HEK293T (cell line): ENCODE results near the gene ACOD1.
A peak's percentile ranks its signal among the peaks of the same experiment; 100 is the strongest.

ENCODE experiments used
- CTCF ChIA-PET: fragments of 350-600 bp; formaldehyde crosslinking; extraction: SDS; loops from one replicate; lab custom pipeline; 2021; ENCODE audit warnings: antibody characterized with exemption, inconsistent platforms; lab: Yijun Ruan, JAX
- POLR2A ChIA-PET: fragments of 350-600 bp; formaldehyde crosslinking; extraction: SDS; loops from one replicate; lab custom pipeline; 2020; ENCODE audit warnings: antibody characterized with exemption, inconsistent platforms; lab: Yijun Ruan, JAX
- DNase-seq: peaks from one replicate; pipeline ENCODE4 v3.0.0; 2012; ENCODE audit warnings: mixed read lengths; ENCODE audit errors: extremely low spot score
- ARNT ChIP-seq: fragments of 450-650 bp; IDR thresholded peaks from 2 replicates; pipeline ENCODE4 v1.6.1; 2017; ENCODE audit warnings: mild to moderate bottlenecking
- BHLHE40 ChIP-seq: fragments of 450-650 bp; IDR thresholded peaks from 2 replicates; pipeline ENCODE4 v1.6.1; 2016; ENCODE audit warnings: mild to moderate bottlenecking, moderate library complexity, borderline replicate concordance
- CTBP1 ChIP-seq: fragments of 450-650 bp; IDR thresholded peaks from 2 replicates; pipeline ENCODE4 v1.6.1; 2016; ENCODE audit warnings: borderline replicate concordance
- ELF4 ChIP-seq: fragments of 450-650 bp; IDR thresholded peaks from 2 replicates; pipeline ENCODE4 v1.6.1; 2017; ENCODE audit warnings: antibody characterized with exemption
- FOXA1 ChIP-seq: fragments of 450-650 bp; IDR thresholded peaks from 2 replicates; pipeline ENCODE4 v1.6.1; 2016; ENCODE audit warnings: mild to moderate bottlenecking
- FOXK2 ChIP-seq: fragments of 450-650 bp; IDR thresholded peaks from 2 replicates; pipeline ENCODE4 v1.6.1; 2016; ENCODE audit warnings: mild to moderate bottlenecking
- FOXM1 ChIP-seq: fragments of 450-650 bp; IDR thresholded peaks from 2 replicates; pipeline ENCODE4 v1.6.1; 2017; ENCODE audit warnings: mild to moderate bottlenecking, borderline replicate concordance
- HDGF ChIP-seq: fragments of 450-650 bp; IDR thresholded peaks from 2 replicates; pipeline ENCODE4 v1.6.1; 2017; ENCODE audit warnings: antibody characterized with exemption, borderline replicate concordance
- L3MBTL2 ChIP-seq: fragments of 450-650 bp; conservative IDR thresholded peaks from 2 replicates; pipeline ENCODE4 v1.6.1; 2016; ENCODE audit warnings: mild to moderate bottlenecking
- LEF1 ChIP-seq: fragments of 450-650 bp; IDR thresholded peaks from 2 replicates; pipeline ENCODE4 v1.6.1; 2017; ENCODE audit warnings: mild to moderate bottlenecking, borderline replicate concordance
- NFRKB ChIP-seq: fragments of 450-650 bp; IDR thresholded peaks from 2 replicates; pipeline ENCODE4 v1.6.1; 2016; ENCODE audit warnings: mild to moderate bottlenecking, moderate library complexity
- PKNOX1 ChIP-seq: fragments of 450-650 bp; IDR thresholded peaks from 2 replicates; pipeline ENCODE4 v1.6.1; 2016
- SP1 ChIP-seq: fragments of 450-650 bp; IDR thresholded peaks from 2 replicates; pipeline ENCODE4 v1.6.1; 2017
- SUZ12 ChIP-seq: fragments of 450-650 bp; IDR thresholded peaks from 2 replicates; pipeline ENCODE4 v1.6.1; 2016; ENCODE audit warnings: mild to moderate bottlenecking
- TARDBP ChIP-seq: fragments of 450-650 bp; IDR thresholded peaks from 2 replicates; pipeline ENCODE4 v1.6.1; 2016
- ZNF384 ChIP-seq: fragments of 450-650 bp; IDR thresholded peaks from 2 replicates; pipeline ENCODE4 v1.6.1; 2016

Gene ACOD1

GRCh38 chr13:76965759-76966421 is 17.6 kb downstream of the ACOD1 start:
- peak; percentile 63 for DNase-seq
- POLR2A ChIA-PET = no interaction called here
- TF ChIP-seq FOXM1 = no peak
- no peak for TF ChIP-seq FOXA1
- no peak for TF ChIP-seq SP1
- no peak for TF ChIP-seq TARDBP
- TF ChIP-seq NFRKB = no peak
- no peak for TF ChIP-seq SUZ12
- TF ChIP-seq ZNF384 = no peak
- no peak for TF ChIP-seq HDGF
- TF ChIP-seq BHLHE40 = no peak
- no peak for TF ChIP-seq PKNOX1
- TF ChIP-seq L3MBTL2 = no peak
- TF ChIP-seq ELF4 = no peak
- no peak for TF ChIP-seq LEF1
- CTCF ChIA-PET = interaction anchor here (1.0 to 1.5 kb wide), 2 partner anchors 11 to 15 kb away, joined by 3 to 7 read pairs; no protein-coding TSS in a partner anchor

- CTCF ChIA-PET = interaction anchor here (1.5 kb wide), 1 partner anchor 13 kb away, joined by 7 read pairs; no protein-coding TSS in a partner anchor
- DNase-seq = no peak
- POLR2A ChIA-PET = no interaction called here
- no peak for TF ChIP-seq TARDBP
Observed at GRCh38 chr13:76967031-76967430, 18.7 kb downstream of the ACOD1 start.

GRCh38 chr13:76968041-76968440 is 19.7 kb downstream of the ACOD1 start:
- CTCF ChIA-PET = interaction anchor here (5.2 kb wide), 1 partner anchor 13 kb away, joined by 32 read pairs; no protein-coding TSS in a partner anchor
- POLR2A ChIA-PET = no interaction called here
- DNase-seq = no peak
- TF ChIP-seq L3MBTL2 (no peak), BHLHE40 (no peak), FOXK2 (no peak), ELF4 (no peak), LEF1 (no peak), CTBP1 (no peak), ZNF384 (no peak), SP1 (no peak), SUZ12 (no peak), TARDBP (no peak), FOXA1 (no peak), NFRKB (no peak), HDGF (no peak), FOXM1 (no peak), ARNT (no peak)

- ChIA-PET POLR2A (interaction anchor here (1.4 kb wide), 1 partner anchor 22 kb away, joined by 5 read pairs; the partner anchor contains the start of gene CLN5), CTCF (interaction anchor here (0.6 to 5.2 kb wide), 3 partner anchors 11 to 83 kb away, joined by 3 to 32 read pairs (median 7); partner anchors contain the start of gene KCTD12)
- DNase-seq = no peak
- TF ChIP-seq SUZ12 (no peak), BHLHE40 (no peak), ZNF384 (no peak), NFRKB (no peak), FOXA1 (no peak), PKNOX1 (no peak), SP1 (no peak), FOXM1 (no peak), ARNT (no peak), LEF1 (no peak), CTBP1 (no peak), ELF4 (no peak), HDGF (no peak), L3MBTL2 (no peak), TARDBP (no peak), FOXK2 (no peak)
Observed at GRCh38 chr13:76969488-76970365, 21.4 kb downstream of the ACOD1 start.

GRCh38 chr13:76971215-76971614 is 22.9 kb downstream of the ACOD1 start:
- ChIA-PET CTCF (interaction anchor here (0.6 to 5.2 kb wide), 3 partner anchors 9 to 837 kb away, joined by 3 to 32 read pairs (median 4); no protein-coding TSS in a partner anchor), POLR2A (interaction anchor here (0.8 kb wide), 1 partner anchor 55 kb away, joined by 4 read pairs; the partner anchor contains the start of gene FBXL3)
- DNase-seq = no peak
- TF ChIP-seq ELF4 (no peak), FOXM1 (no peak), LEF1 (no peak), L3MBTL2 (no peak), PKNOX1 (no peak), ZNF384 (no peak), NFRKB (no peak), SUZ12 (no peak), FOXA1 (no peak), SP1 (no peak), TARDBP (no peak), FOXK2 (no peak), ARNT (no peak), CTBP1 (no peak), HDGF (no peak), BHLHE40 (no peak)
